T-helper 17 cell (primary cell): ENCODE measurements around the gene VPS4A. TPM values are rescaled to one million over a fixed set of nuclear protein-coding genes. Genes with fewer than 3 reads are reported as not detected.

Experiments used
- ATAC-seq: fragments of 150-1000 bp; cut with Tn5 transposase; 2 replicates; pipeline ENCODE4 v1.10.0; 2021; ENCODE audit warnings: mild to moderate bottlenecking, moderate library complexity
- DNase-seq, 3 donors: peaks; one replicate each; pipeline versions ENCODE4 v3.0.0 to v3.0.0-alpha.2; 2020 to 2021
- H3K9me3 ChIP-seq: one replicate; pipeline ENCODE4 v1.7.0; 2013; ENCODE audit warnings: low read length, mild to moderate bottlenecking; ENCODE audit not compliant: control insufficient read depth, poor library complexity, severe bottlenecking
- H3K27ac Mint-ChIP-seq: one replicate; pipeline ENCODE4 v1.8.0; 2022; ENCODE audit warnings: mild to moderate bottlenecking, moderate library complexity, mixed read lengths
- H3K27me3 Mint-ChIP-seq: one replicate; pipeline ENCODE4 v1.8.0; 2022; ENCODE audit warnings: mixed read lengths
- H3K36me3 Mint-ChIP-seq: one replicate; pipeline ENCODE4 v1.8.0; 2022; ENCODE audit warnings: low read depth, mixed read lengths
- H3K4me1 Mint-ChIP-seq: one replicate; pipeline ENCODE4 v1.8.0; 2022; ENCODE audit warnings: mild to moderate bottlenecking, mixed read lengths
- H3K4me3 Mint-ChIP-seq: one replicate; pipeline ENCODE4 v1.8.0; 2022; ENCODE audit warnings: mild to moderate bottlenecking, moderate library complexity, mixed read lengths
- total RNA-seq, 4 donors: library from RNA in 2 of 4; stranded (reverse) in 2 of 4; gene quantifications; one replicate each; pipeline ENCODE4 v1.2.3 and lab custom pipeline; 2022 to 2026

The VPS4A gene
- total RNA-seq, 2 donors from 2014 or later = 43.8 to 53.7 TPM

DNA sequence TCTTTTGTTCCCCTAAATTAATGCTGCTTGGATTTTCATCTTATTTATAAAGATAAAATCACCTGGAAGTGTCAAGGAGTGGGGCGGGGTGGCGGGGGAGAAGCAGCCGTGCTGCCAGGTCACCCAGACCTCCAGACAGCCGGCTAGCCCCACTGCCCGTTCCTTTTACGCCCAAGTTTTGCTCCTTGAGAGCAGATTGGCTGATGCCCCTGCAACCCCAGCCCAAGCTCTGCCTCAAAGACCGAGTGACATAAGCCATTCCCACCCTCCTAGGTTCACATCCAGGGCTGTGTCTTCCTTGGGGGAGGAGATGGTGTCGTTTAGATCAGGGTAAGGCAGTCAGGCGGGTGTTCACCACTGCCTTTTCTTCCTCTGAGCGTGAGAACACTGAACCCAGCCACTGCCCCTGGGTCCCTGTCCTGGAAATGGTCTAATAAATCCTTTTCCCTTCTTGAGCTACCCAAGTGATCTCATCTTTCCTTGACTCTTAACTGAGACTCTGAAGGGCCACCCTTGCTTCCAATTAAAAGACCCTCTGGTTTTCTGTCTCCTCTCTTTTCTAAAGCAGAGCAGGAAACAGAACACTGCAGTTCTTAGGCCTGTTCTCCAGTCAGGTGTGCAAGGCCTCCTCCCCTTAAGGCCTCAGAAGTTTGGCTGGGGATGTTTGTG, 13.6 kb downstream of the VPS4A start:
- H3K36me3 Mint-ChIP-seq = no peaks in the 10 kb centered on the region
- no peaks in the 10 kb centered on the region for H3K9me3 ChIP-seq
- H3K27ac Mint-ChIP-seq = no peak overlapping the region
- ATAC-seq (no peak), DNase-seq (no peak)
- H3K27me3 Mint-ChIP-seq = no peaks in the 10 kb centered on the region
- H3K4me1 Mint-ChIP-seq = peaks cover 35% of the 10 kb centered on the region
- no peak overlapping the region for H3K4me3 Mint-ChIP-seq

GRCh38 chr16:69325784-69326171, 14.6 kb downstream of the VPS4A start:
- H3K27ac Mint-ChIP-seq = peak overlapping the region; percentile 29
- peak overlapping the region; percentile 21 for H3K4me3 Mint-ChIP-seq
- H3K4me1 Mint-ChIP-seq = peaks cover 35% of the 10 kb centered on the region

DNA sequence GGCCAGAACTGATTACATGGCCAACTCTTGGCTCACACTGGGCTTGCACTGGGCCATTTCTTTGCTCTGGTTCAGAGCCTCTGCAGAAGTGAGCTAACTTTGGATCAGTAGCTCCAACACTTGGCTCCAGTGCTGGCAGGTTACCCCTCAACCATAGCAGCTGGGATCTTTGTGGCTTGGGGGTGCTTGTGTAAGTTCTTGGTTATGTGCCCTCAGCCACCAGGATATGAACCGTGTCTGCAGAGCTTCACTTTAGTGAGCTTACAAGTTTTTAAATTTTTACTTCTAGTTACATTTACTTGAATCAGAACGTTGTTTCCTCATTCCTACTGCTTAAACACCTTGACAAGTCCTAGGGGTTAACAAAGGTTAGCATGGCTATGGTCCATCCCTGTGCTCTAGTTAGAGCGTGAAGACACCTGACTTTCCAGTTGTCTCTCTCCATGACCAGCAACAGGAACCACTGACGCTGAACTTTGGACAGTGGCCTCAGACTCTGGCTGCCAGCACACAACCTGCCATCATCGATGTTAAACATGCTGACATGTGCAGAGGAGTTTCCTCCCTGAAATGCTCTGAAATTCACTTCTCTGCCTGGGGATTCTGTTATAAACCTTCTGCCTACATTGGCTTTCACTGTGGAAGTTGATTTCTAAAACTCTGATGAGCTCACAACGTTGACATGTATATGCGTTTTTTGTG, 15.2 kb downstream of the VPS4A start:
- Mint-ChIP-seq H3K36me3 (no peaks in the 10 kb centered on the region), H3K4me3 (peak overlapping the region; percentile 21), H3K4me1 (peaks cover 35% of the 10 kb centered on the region), H3K27me3 (no peaks in the 10 kb centered on the region), H3K27ac (peak overlapping the region; percentile 29)
- ATAC-seq (no peak), DNase-seq (no peak)
- no peaks in the 10 kb centered on the region for H3K9me3 ChIP-seq

More at GRCh38 chr16:69325784-69326171, 14.6 kb downstream of the VPS4A start:
- no peaks in the 10 kb centered on the region for H3K36me3 Mint-ChIP-seq
- no peak for ATAC-seq
- DNase-seq = no peak
- no peaks in the 10 kb centered on the region for H3K27me3 Mint-ChIP-seq
- H3K9me3 ChIP-seq = no peaks in the 10 kb centered on the region

GRCh38 chr16:69327585-69328310, 16.6 kb downstream of the VPS4A start:
- no peak for ATAC-seq
- no peaks in the 10 kb centered on the region for H3K36me3 Mint-ChIP-seq
- H3K4me3 Mint-ChIP-seq = no peak overlapping the region
- peaks cover 29% of the 10 kb centered on the region for H3K4me1 Mint-ChIP-seq
- H3K27me3 Mint-ChIP-seq = no peaks in the 10 kb centered on the region
- H3K9me3 ChIP-seq = no peaks in the 10 kb centered on the region
- peak overlapping the region; percentile 77 for H3K27ac Mint-ChIP-seq
- no peak for DNase-seq

- H3K36me3 Mint-ChIP-seq = no peaks in the 10 kb centered on the region
- H3K27ac Mint-ChIP-seq = peak overlapping the region; percentile 72
- peak overlapping the region; percentile 89 for H3K4me3 Mint-ChIP-seq
Measured at GRCh38 chr16:69328854-69329316, 17.7 kb downstream of the VPS4A start.

DNA sequence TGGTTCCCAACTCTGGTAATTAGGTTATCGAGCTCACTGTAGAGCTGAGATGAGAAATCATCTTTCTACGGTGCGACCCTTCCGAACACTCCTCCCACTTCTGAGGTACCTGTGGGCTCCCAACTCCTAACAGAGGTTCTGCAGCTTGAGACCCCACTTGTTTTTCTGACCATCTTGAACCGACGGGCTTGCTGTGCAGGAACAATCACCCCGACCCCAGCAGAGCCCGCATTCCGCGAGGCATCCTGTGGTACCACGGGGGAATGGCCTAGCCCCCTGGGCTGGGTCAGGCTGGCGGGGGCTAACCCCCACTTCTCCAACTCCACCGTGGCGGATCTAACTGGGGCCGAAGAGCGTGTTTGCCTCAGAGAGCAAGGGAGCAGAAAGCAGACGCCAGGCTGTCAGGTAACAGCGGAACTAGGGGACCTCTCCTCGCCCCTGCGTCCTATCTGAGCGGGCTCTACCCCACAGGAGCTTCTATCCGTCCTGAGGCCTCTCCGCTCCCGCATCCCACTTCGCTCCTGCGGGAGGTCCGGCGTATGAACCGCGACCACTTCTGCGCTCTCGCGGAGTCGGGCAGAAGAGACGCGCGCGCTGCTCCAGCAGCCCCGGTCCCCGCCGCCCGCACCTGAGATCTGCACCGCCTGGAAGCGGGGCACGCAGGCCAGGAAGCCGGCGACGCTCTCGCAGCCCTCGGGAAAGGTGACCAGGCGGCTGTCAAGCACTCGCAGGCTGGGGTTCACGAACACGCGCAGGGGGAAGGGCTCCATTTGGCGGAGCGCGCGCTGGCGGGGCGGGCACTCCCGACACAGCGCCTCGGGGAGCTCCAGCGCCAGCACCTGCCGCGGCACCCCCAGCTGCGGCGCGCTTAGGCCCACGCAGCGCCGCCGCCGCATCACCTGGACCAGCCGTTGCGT, 18.5 kb downstream of the VPS4A start:
- Mint-ChIP-seq H3K36me3 (no peaks in the 10 kb centered on the region), H3K27me3 (no peaks in the 10 kb centered on the region), H3K4me1 (peaks cover 32% of the 10 kb centered on the region), H3K27ac (peak overlapping the region; percentile 72), H3K4me3 (peak overlapping the region; percentile 89)
- DNase-seq (peak in 2 of 3 donors; percentile 39 to 54), ATAC-seq (peak; percentile 68)
- no peaks in the 10 kb centered on the region for H3K9me3 ChIP-seq

More at GRCh38 chr16:69328854-69329316, 17.7 kb downstream of the VPS4A start:
- ATAC-seq (no peak), DNase-seq (no peak)
- H3K9me3 ChIP-seq = no peaks in the 10 kb centered on the region
- Mint-ChIP-seq H3K27me3 (no peaks in the 10 kb centered on the region), H3K4me1 (peaks cover 28% of the 10 kb centered on the region)

GRCh38 chr16:69330286-69331109, 19.3 kb downstream of the VPS4A start, which contains the start of gene PDF:
PDF (minus strand) TSS chr16:69330588; CDS start chr16:69330570, 18 bp downstream.
- Mint-ChIP-seq H3K27me3 (no peaks in the 10 kb centered on the region), H3K36me3 (no peaks in the 10 kb centered on the region), H3K4me1 (peaks cover 33% of the 10 kb centered on the region), H3K4me3 (peak within 1 kb of the TSS; percentile 89), H3K27ac (peak within 1 kb of the TSS; percentile 72)
- peak; percentile 62 to 84 (median 82) for DNase-seq
- H3K9me3 ChIP-seq = no peaks in the 10 kb centered on the region
- peak; percentile 95 for ATAC-seq

DNA sequence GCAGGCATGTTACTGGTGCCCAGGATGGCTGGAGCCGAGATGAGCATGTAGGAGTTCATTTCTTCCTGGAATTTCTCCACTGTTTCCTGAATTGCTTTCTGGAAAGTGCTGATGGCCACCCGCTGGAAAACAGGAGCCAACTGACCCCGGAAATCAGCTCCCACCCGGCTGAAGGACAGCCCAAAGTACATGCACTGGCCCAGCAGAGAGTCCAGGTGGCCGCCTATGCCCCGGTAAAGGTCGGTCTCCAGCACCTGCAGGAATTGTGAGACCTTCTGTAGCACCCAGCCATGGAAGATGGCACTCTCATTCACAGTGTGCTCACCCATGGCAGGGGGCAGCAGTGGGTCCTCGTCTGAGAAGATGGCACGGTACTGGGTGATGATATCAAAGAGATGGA, 23.5 kb downstream of the VPS4A start:
- no peak overlapping the region for H3K27ac Mint-ChIP-seq
- no peak for ATAC-seq
- H3K9me3 ChIP-seq = no peaks in the 10 kb centered on the region
- peaks cover 8% of the 10 kb centered on the region for H3K36me3 Mint-ChIP-seq
- H3K4me3 Mint-ChIP-seq = no peak overlapping the region
- H3K4me1 Mint-ChIP-seq = peaks cover 35% of the 10 kb centered on the region
- no peaks in the 10 kb centered on the region for H3K27me3 Mint-ChIP-seq
- no peak for DNase-seq

DNA sequence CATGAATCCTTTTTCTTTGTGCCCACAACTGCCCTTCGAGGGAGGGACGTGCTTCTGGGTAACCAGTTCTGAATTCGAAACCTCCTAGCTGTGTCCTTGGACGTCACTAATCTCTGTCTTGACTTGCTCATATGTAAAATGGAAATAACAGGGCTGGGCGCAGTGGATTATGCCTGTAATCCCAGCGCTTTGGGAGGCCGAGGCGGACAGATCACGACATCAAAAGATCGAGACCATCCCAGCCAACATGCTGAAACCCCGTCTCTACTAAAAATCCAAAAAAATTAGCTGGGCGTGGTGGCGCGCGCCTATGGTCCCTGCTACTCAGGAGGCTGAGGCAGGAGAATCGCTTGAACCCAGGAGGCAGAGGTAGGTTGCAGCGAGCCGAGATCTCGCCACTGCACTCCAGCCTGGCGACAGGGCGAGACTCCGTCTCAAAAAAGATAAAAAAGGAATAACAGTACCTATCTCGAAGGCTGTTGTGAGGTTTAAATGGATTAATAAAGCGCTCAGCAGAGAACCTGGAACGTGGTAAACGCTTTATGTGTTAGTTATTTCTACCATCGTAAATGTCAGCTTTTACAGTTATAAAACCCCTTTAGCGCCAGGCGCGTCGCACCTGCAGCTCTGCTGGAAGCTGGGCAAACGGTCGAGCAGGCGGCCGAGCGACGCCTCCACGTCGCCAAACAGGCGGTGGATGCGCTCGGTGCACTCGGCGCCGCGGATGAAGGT, 27.6 kb downstream of the VPS4A start:
- DNase-seq = no peak
- H3K36me3 Mint-ChIP-seq = peaks cover 8% of the 10 kb centered on the region
- peaks cover 44% of the 10 kb centered on the region for H3K4me1 Mint-ChIP-seq
- H3K4me3 Mint-ChIP-seq = peak overlapping the region; percentile 100
- ATAC-seq = no peak
- peak overlapping the region; percentile 99 for H3K27ac Mint-ChIP-seq
- H3K9me3 ChIP-seq = no peaks in the 10 kb centered on the region
- no peaks in the 10 kb centered on the region for H3K27me3 Mint-ChIP-seq

DNA sequence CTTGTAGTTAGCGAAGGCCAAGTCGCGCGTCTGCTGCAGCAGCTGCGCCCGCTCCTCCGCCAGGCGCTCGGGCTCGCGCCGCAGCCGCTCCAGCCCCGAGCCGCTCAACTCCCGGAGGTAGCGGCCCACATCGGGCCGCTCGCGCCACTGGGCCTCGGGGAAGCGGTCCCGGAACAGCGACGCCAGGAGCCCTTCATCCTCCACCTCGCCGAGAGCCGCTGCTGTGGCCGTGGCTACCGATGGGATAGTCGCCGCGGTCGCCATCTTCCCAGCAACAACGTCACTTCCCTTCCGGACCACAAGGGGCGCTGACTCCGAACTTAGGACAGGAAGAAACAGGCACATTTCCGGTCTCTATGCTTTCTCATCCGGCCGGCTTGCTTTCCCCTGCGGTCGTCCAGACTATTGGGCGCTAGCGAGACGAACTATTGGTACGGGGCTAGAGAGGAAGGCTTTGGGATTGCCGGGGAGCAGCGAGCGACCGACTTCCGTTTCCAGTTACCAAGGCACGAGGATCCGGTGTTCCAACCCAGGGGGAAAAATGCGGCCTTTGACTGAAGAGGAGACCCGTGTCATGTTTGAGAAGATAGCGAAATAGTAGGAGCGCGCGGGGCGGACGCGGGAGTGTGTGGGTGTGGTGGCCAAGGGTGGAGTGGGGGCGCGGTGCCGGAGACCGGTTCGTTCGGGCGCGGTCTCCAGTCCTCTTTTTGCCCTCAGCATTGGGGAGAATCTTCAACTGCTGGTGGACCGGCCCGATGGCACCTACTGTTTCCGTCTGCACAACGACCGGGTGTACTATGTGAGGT, 28.3 kb downstream of the VPS4A start, which contains the start of the genes COG8 and NIP7:
COG8 (minus strand) TSS at position 276 of the 806 bp plus-strand sequence; CDS start at position 264, 12 bp downstream.
NIP7 (plus strand) TSS at position 484 of the 806 bp plus-strand sequence; CDS start at position 542, 58 bp downstream.
- H3K27me3 Mint-ChIP-seq = no peaks in the 10 kb centered on the region
- H3K9me3 ChIP-seq = no peaks in the 10 kb centered on the region
- peaks cover 8% of the 10 kb centered on the region for H3K36me3 Mint-ChIP-seq
- ATAC-seq (peak; percentile 88), DNase-seq (peak; percentile 78 to 87 (median 85))
- peak within 1 kb of the TSS; percentile 99 for H3K27ac Mint-ChIP-seq
- peak within 1 kb of the TSS; percentile 100 for H3K4me3 Mint-ChIP-seq
- peaks cover 40% of the 10 kb centered on the region for H3K4me1 Mint-ChIP-seq
